GM19240 (cell line): ENCODE data around the gene REXO5.
"Not testable (repeated sequence)": the region's sequence is repeated elsewhere in the genome, so short reads cannot be mapped to it uniquely, and the experiment has no call there.

Experiments
- DNase-seq: peaks from one replicate; pipeline ENCODE4 v3.0.0; 2011; ENCODE audit warnings: low spot score; ENCODE audit not compliant: insufficient read length

REXO5 gene

DNA sequence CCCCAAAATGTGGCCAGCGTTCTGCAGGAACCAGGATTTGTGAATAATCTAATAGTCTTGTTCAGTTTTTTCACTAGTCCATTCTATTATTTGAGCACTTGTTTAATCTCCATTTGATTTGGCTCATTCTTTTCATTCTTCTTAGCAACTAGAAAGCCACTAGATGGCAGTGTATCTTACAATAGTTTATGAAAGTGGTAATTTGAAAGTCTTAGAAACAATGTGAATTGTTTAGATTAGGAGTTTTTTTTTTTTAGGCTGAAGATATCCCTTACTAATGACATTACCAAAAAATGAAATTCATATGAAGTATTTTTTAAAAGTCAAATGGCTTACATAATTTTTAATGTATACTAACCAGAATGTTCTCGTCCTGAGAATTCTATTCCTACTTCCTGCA, 6.7 kb upstream of the REXO5 start:
- DNase-seq, result no peak

DNA sequence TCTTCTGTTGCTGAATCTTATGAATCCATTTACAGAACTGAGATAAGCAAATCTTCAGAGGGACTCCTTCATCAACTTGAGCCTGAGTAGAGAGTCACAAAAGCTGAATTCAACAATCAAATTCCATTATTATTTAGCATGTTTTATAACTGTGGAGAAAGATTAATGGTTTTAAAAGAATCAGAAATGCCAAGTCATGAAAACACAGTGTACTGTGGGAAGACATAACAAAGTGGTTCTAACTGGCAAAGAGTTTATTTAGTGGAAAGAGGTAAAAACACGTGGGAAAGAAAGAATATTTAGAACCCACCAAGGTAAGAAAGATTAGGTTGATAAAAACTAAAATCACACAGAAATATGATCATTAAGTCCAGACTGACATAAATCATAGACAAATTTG, 5.0 kb upstream of the REXO5 start:
- DNase-seq, result no peak

DNA sequence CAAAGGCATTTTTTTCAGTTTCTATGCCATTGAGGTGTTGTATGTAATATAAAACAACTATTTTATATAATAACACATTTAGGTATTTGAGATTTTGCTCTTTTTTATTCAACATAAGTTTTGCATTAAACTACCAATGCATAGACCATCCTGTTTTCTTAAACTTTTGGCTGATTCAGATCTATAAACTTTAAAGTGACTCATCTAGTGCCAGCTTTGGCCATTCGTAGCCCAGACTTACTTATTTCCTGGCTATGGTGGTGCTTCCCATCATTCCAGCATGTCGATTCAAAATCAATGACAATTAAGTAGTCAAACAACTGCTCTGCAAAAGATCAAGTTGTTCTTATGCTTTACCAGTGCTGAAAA, 3.2 kb upstream of the REXO5 start:
- DNase-seq, result no peak

DNA sequence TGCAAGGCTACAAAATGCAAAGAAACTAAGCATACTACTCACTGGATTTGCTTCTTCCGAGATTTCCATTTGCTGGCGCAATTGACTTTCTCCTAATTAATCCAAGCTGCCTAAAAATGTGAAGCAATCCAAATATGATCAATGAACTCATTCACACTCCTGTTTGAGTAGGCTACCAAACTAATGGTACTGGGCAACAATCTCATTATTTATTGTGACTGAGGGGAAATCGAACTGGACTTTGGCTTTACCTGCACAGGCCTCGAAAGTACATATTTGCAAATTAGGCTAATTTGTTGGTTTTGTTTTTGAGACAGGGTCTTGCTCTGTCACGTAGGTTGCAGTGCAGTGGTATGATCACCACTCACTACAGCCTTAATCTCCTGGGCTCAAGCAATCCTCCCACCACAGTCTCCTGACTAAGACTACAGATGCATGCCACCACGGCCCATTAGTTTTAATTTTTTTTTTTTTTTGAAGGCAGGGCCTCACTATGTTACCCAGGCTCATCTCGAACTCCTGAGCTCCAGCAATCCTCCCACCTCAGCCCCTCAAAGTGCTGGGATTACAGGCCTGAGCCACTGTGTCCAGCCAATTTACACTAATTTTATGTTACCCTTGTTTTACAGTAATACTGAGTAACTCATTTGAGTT, 2.6 kb upstream of the REXO5 start:
- DNase-seq, result no peak

- not testable (repeated sequence) for DNase-seq
Measured at GRCh38 chr16:20805684-20806167, 601 bp upstream of the REXO5 start.

DNA sequence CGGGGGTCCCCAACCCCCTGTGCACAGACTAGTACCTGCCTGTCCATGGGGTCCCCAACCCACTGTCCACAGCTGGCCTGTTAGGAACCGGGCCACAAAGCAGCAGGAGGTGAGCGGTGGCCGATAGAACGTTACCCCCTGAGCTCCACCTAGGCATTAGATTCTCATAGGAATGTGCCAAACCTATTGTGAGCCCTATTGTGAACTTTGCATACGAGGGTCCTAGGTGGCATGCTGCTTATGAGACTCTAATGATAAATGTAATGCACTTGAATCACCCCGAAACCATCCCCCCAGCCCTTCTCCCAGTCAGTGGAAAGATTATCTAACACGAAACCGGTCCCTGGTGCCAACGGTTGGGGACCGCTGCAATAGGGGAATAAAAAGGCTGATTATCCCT, 1.5 kb downstream of the REXO5 start:
- DNase-seq, result no peak

DNA sequence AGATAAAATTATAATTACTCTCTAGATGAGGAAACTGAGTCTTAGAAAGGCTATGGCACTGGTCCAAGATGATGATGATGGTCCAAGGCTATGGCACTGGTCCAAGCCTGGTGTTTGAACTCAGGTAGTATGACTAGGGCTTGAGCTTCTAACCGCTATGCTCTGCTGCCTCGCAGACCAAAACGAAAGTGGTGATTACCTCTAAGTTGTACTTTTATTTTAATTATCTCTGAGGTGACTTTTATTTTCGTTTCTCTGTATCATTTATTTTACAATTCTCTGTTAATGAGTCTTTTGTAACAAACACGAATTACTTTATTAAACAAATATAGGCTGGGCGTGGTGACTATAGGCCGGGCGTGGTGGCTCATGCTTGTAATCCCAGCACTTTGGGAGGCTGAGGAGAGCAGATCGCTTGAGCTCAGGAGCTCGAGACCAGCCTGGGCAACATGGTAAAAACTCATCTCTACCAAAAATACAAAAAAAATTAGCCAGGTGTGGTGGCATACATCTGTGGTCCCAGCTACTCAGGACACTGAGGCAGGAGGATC, 5.6 kb downstream of the REXO5 start:
- DNase-seq, result no peak

- DNase-seq, result no peak
Measured at GRCh38 chr16:20812510-20812909, 6.2 kb downstream of the REXO5 start.

DNA sequence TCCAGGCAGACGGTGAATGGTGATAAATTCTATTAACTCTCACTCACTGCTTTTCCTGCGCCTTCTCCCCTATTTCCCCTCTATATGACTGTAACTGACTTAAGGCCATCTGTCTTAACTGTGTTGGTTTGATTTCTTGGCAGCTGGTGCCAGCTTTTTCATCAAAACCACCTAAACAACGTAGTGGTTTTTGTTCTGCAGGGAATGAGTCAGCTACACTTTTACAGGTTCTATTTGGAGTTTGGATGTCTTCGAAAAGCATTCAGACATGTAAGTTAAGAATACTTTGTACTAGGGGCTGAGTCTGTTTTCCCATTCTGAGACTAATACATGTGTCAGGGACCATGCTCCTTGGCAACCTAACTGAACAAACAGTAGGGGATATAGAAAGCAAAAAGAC, 8.5 kb downstream of the REXO5 start:
- no peak for DNase-seq

- no peak for DNase-seq
Measured at GRCh38 chr16:20818929-20819585, 12.7 kb downstream of the REXO5 start.

DNA sequence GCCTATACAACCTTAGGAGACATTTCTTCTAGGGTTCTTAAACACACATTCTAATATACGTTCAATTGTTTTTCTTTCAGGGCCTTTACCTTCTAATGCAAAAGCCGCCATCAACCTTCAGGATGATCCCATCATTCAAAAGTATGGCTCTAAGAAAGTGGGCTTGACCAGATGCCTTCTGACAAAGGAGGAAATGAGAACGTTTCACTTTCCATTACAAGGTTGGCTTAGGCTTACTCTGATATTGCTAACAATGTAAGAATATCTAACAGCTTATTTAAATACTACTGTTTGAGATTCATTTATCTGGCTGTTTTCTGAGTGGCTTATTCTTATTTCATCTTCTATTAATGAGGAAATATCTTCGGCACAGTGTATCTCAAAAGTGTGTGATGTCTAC, 15.4 kb downstream of the REXO5 start:
- no peak for DNase-seq

DNA sequence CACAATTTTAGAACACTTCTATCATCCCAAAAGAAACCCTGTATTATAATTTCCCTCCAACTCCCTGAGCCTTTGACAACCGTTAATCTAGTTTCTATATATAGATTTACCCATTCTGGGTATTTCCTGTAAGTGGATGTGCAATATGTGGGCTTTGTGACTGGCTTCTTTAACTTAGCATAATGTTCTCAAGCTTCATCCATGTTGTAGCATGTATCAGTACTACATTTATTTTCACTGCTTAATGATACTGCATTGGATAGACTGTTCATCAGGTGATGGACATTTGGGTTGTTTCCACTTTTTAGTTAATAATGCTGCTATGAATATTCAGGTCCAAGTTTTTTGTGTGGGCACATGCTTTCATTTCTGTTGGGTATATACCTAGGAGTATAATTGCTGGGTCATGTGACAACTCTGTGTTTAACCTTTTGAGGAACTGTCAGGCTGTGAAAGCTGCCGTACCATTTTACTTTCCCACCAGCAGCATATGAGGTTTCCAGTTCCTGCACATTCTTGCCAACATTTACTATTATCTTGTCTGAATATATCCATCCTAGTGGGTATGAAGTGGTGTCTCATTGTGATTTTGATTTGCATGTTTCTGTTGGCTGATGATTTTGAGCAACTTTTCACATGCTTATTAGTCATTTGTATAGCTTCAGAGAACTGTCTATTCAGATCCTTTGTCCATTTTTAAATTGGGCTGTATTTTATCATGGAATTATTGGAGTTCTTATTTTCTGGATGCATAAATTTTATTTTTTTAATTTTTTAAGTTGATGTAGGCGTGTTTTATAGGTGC, 16.4 kb downstream of the REXO5 start:
- DNase-seq, result no peak

DNA sequence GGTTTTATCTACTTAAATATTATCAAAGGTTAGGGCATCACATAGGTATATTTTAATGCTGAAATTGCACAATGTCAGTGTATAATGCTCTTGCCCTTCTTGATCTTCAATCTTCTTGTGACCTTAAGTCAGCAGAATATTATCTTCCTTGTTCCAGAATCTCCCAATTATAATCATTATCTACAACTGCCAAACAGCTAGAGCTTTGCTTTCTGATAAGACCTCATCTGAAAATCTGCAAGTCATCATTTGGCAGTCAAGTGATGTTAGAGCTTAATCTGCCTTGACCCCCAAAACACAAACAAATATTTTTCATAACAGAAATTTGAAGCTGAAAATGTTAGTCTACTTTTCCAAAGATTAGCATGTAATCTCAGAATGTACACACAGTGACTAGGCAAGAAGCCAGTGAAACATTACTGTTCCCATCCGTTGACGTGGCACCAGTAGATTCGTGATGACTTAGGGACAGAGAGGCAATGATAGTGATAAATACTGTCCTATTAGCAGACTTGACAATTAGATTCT, 19.8 kb downstream of the REXO5 start:
- no peak for DNase-seq

GRCh38 chr16:20829536-20829935, 23.2 kb downstream of the REXO5 start:
- DNase-seq, result no peak

DNA sequence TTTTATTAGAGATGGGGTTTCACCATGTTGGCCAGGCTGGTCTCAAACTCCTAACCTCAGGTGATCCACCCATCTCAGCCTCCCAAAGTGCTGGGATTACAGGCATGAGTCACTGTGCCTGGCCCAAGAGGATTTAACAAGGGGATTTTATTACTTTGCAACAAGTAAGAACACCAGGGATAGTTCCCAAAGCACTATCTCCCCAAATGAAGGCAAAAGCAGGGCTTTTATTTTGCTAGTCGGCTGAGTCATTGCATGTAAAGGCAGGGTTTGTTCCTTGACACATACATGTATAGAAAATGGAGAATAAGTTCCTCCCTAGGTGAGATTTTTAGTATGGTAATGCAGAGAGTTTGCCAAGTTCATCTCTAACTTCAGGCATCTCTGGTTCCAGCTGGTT, 24.0 kb downstream of the REXO5 start:
- no peak for DNase-seq

GRCh38 chr16:20833086-20833485, 26.8 kb downstream of the REXO5 start:
- DNase-seq, result no peak

- no peak for DNase-seq
Measured at GRCh38 chr16:20838240-20838639, 31.9 kb downstream of the REXO5 start.

GRCh38 chr16:20839504-20839903, 33.2 kb downstream of the REXO5 start:
- DNase-seq, result no peak

DNA sequence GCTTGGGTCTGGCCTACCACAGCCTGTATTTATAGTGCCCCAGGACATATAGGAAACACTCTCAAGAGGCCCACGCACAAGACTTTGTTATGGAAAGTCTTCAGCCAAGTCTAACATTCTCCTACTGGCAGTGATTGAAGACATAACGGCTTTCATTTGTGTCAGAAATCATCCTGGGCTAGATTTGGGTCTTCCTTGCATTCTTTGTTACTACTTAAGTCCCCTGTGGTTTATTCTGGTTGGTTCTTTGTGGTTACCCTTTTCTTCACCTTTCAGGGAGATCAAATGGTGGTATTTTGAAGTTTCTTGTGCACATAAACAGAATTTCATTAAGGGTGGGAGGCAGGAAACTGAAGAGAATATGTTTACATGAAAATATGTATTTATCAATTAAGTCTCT, 37.7 kb downstream of the REXO5 start:
- DNase-seq, result no peak

GRCh38 chr16:20844588-20844987, 38.3 kb downstream of the REXO5 start:
- no peak for DNase-seq

DNA sequence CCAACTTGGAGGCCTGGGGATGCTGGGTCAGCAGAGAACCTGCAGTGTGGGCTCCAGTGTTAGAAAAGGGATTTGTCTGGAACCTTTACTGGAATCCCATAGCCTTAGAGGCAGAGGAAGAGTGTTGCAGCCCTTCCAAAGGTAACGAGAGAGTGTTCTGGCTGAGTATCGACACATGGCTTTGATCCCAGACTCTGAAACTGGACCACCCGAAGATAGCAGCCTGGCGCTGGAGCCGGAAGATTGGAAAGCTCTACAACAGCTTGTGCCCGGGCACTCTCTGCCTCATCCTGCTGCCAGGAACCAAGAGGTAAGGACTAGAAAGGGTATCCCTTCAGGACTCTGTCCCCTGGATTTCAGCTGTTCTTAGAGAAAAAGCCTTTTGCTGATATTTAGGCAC, 39.7 kb downstream of the REXO5 start:
- DNase-seq, result no peak

DNA sequence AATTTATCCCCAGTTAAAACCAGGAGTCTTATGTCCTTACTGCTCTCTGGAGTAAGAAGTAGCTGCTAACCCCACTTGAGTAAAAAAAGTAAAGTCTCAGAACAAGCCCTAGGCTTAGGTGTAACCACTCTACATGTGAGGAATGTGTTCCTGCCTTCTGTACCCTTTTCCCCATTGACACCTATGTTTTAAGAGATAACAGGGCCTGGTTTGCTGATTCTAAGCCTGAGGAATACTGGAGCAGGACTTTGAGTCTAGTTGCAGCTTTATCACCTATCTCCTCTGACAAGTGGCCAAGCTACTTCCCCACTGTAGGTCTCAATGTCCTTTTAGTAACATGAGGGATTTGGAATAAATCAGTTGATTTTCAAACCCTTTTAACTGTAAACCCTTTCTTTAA, 40.2 kb downstream of the REXO5 start:
- DNase-seq, result no peak
